Nephron (organoid): ENCODE data around the gene SPPL2B.

ENCODE experiments used
- H3K27ac Mint-ChIP-seq, 3 experiments: 2 replicates each; pipeline ENCODE4 v1.8.0; 2020; ENCODE audit warnings: mixed read lengths in 3 of 3, mild to moderate bottlenecking in 2 of 3, moderate library complexity in 1 of 3
- H3K27me3 Mint-ChIP-seq: 2 replicates; pipeline ENCODE4 v1.8.0; 2021; ENCODE audit warnings: low read depth, mild to moderate bottlenecking, moderate library complexity, mixed read lengths
- H3K36me3 Mint-ChIP-seq: 2 replicates; pipeline ENCODE4 v1.8.0; 2020; ENCODE audit warnings: low read depth, mixed read lengths
- H3K4me1 Mint-ChIP-seq: 2 replicates; pipeline ENCODE4 v1.8.0; 2020; ENCODE audit warnings: mixed read lengths
- H3K4me3 Mint-ChIP-seq, 3 experiments: 2 replicates each; pipeline ENCODE4 v1.8.0; 2020; ENCODE audit warnings: mild to moderate bottlenecking in 3 of 3, mixed read lengths in 3 of 3, moderate library complexity in 2 of 3
- H3K9me3 Mint-ChIP-seq: 2 replicates; pipeline ENCODE4 v1.8.0; 2020; ENCODE audit warnings: mixed read lengths
- TF ChIP-seq, protein P1 (sequence below), 3 experiments: fragments of 200-600 bp; sonication (generic); IDR thresholded peaks; one replicate each; pipeline ENCODE4 v1.5.0; 2021; ENCODE audit warnings: antibody characterized with exemption in 3 of 3; ENCODE audit not compliant: unreplicated experiment in 3 of 3

SPPL2B gene

DNA sequence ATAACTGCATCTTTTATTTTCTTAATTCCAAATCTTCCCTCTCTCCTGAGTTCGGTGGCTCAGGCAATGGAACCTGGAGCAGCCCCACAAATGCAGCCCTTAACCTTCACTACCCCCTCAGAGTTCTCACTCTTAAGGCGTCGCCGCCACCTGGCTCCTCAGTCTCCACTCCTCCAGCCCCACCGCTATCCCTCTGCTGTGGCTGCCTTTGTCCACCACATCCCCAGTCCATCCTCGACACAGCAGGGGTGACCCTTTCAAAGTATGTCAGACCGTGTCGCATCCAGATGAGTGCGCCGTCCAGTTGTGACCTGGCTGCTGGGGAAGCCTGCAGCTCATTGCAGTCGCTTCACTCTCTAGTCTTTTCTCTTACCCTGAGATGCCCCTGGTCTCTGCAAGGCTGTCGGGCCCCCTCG lies 1.0 kb downstream of the SPPL2B start:
- H3K4me3 Mint-ChIP-seq, result peak overlapping the region; percentile 96 to 99 (median 96)
- no peaks in the 10 kb centered on the region for H3K9me3 Mint-ChIP-seq
- peaks cover 8% of the 10 kb centered on the region for H3K36me3 Mint-ChIP-seq
- peak overlapping the region; percentile 88 to 98 (median 91) for H3K27ac Mint-ChIP-seq
- peaks cover 3% of the 10 kb centered on the region for H3K27me3 Mint-ChIP-seq
- H3K4me1 Mint-ChIP-seq, result peaks cover 67% of the 10 kb centered on the region
- TF ChIP-seq, protein P1, sequence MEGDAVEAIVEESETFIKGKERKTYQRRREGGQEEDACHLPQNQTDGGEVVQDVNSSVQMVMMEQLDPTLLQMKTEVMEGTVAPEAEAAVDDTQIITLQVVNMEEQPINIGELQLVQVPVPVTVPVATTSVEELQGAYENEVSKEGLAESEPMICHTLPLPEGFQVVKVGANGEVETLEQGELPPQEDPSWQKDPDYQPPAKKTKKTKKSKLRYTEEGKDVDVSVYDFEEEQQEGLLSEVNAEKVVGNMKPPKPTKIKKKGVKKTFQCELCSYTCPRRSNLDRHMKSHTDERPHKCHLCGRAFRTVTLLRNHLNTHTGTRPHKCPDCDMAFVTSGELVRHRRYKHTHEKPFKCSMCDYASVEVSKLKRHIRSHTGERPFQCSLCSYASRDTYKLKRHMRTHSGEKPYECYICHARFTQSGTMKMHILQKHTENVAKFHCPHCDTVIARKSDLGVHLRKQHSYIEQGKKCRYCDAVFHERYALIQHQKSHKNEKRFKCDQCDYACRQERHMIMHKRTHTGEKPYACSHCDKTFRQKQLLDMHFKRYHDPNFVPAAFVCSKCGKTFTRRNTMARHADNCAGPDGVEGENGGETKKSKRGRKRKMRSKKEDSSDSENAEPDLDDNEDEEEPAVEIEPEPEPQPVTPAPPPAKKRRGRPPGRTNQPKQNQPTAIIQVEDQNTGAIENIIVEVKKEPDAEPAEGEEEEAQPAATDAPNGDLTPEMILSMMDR (IDR thresholded peaks at IDR 0.05; ENCODE audit: unreplicated experiment in 3 of 3), result no peak

- H3K27ac Mint-ChIP-seq, result peak overlapping the region; percentile 83 to 91 (median 88)
- TF ChIP-seq, protein P1 (IDR thresholded peaks at IDR 0.05; ENCODE audit: unreplicated experiment in 3 of 3), result no peak
- peaks cover 6% of the 10 kb centered on the region for H3K36me3 Mint-ChIP-seq
- H3K4me1 Mint-ChIP-seq, result peaks cover 64% of the 10 kb centered on the region
- no peaks in the 10 kb centered on the region for H3K9me3 Mint-ChIP-seq
- H3K27me3 Mint-ChIP-seq, result peaks cover 3% of the 10 kb centered on the region
- peak overlapping the region; percentile 80 to 99 (median 96) for H3K4me3 Mint-ChIP-seq
These were observed 1.8 kb downstream of the SPPL2B start for GRCh38 chr19:2330255-2330631.

DNA sequence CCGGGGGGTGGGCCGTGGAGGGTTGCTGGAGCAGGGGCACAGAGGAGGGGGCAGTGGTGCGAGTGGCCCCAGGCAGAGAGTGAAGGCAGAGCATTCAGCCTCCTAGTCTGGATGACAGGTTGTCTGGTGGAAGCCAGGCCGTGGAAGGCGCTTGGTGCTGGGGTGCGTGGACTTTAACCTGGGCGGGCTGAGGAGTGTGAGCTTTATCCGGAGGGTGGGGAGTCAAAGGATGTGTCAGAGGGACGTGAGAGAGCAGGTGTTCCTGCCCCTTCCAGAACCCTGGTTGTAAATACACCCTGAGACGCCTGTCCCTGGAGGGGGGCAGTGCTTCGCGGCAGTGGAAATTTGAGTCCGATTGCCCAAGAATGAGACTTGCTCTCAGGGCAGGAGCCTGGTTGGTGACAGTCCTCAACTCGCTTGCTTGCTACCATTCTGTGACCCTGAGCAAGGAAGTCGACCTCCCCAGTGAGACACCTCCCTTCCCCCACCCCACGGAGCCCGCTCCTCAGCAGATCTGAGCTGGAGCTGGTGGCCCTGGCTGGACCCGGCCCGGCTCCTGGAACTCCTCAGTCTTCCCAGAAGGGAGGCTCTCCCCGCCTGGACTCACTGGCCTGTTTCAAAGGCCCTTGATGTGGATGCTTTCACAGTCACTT lies 2.3 kb downstream of the SPPL2B start:
- TF ChIP-seq, protein P1 (IDR thresholded peaks at IDR 0.05; ENCODE audit: unreplicated experiment in 3 of 3), result no peak

GRCh38 chr19:2331601-2332246 lies 3.2 kb downstream of the SPPL2B start:
- TF ChIP-seq, protein P1 (IDR thresholded peaks at IDR 0.05; ENCODE audit: unreplicated experiment in 3 of 3), result no peak
- Mint-ChIP-seq H3K4me1 (peaks cover 65% of the 10 kb centered on the region), H3K36me3 (no peaks in the 10 kb centered on the region), H3K4me3 (peak overlapping the region; percentile 80 to 99 (median 96)), H3K27me3 (peaks cover 3% of the 10 kb centered on the region), H3K9me3 (no peaks in the 10 kb centered on the region), H3K27ac (peak overlapping the region; percentile 83 to 91 (median 88))

More for the DNA sequence above, 2.3 kb downstream of the SPPL2B start:
- no peaks in the 10 kb centered on the region for H3K9me3 Mint-ChIP-seq
- peak overlapping the region; percentile 80 to 99 (median 96) for H3K4me3 Mint-ChIP-seq
- H3K4me1 Mint-ChIP-seq, result peaks cover 61% of the 10 kb centered on the region
- peaks cover 3% of the 10 kb centered on the region for H3K27me3 Mint-ChIP-seq
- peak overlapping the region; percentile 83 to 91 (median 88) for H3K27ac Mint-ChIP-seq
- peaks cover 4% of the 10 kb centered on the region for H3K36me3 Mint-ChIP-seq

GRCh38 chr19:2332341-2333026 lies 4.0 kb downstream of the SPPL2B start:
- Mint-ChIP-seq H3K36me3 (no peaks in the 10 kb centered on the region), H3K27me3 (peaks cover 3% of the 10 kb centered on the region), H3K4me1 (peaks cover 66% of the 10 kb centered on the region), H3K9me3 (no peaks in the 10 kb centered on the region), H3K4me3 (peak overlapping the region in 2 of 3 experiments; percentile 13 to 58), H3K27ac (no peak overlapping the region)
- TF ChIP-seq, protein P1 (IDR thresholded peaks at IDR 0.05; ENCODE audit: unreplicated experiment in 3 of 3), result no peak
